ENCODE results near the gene C6orf89.

Gene C6orf89

DNA sequence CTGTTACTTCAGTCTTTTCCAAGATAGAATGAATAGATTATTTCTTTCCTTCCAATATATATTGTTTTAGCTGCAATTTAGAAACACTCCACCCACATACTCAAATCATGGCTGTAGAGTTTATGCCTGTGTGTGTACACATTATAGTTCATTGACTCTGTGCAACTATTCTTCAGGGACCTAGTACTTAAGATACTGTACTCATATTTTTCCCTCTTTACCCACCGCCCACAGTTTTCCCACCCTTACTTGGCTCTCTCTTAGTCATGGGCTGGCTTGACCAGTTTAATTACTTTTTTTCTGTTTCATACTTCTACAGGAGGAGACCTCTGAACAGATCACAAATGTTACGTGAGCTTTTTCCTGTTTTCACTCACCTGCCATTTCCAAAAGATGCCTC, 30.4 kb downstream of the C6orf89 start:
- CTCF ChIA-PET = interaction anchor here (1.3 kb wide), 1 partner anchor 102 kb away, joined by 4 read pairs; no protein-coding TSS in a partner anchor
- no peak for DNase-seq (ENCODE audit: extremely low spot score)
- POLR2A ChIA-PET = no interaction called here
- TF ChIP-seq, protein P1, sequence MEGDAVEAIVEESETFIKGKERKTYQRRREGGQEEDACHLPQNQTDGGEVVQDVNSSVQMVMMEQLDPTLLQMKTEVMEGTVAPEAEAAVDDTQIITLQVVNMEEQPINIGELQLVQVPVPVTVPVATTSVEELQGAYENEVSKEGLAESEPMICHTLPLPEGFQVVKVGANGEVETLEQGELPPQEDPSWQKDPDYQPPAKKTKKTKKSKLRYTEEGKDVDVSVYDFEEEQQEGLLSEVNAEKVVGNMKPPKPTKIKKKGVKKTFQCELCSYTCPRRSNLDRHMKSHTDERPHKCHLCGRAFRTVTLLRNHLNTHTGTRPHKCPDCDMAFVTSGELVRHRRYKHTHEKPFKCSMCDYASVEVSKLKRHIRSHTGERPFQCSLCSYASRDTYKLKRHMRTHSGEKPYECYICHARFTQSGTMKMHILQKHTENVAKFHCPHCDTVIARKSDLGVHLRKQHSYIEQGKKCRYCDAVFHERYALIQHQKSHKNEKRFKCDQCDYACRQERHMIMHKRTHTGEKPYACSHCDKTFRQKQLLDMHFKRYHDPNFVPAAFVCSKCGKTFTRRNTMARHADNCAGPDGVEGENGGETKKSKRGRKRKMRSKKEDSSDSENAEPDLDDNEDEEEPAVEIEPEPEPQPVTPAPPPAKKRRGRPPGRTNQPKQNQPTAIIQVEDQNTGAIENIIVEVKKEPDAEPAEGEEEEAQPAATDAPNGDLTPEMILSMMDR (IDR thresholded peaks at IDR 0.05; ENCODE audit: control extremely low read depth, extremely low read depth, low read depth, missing control alignments) = no peak

DNA sequence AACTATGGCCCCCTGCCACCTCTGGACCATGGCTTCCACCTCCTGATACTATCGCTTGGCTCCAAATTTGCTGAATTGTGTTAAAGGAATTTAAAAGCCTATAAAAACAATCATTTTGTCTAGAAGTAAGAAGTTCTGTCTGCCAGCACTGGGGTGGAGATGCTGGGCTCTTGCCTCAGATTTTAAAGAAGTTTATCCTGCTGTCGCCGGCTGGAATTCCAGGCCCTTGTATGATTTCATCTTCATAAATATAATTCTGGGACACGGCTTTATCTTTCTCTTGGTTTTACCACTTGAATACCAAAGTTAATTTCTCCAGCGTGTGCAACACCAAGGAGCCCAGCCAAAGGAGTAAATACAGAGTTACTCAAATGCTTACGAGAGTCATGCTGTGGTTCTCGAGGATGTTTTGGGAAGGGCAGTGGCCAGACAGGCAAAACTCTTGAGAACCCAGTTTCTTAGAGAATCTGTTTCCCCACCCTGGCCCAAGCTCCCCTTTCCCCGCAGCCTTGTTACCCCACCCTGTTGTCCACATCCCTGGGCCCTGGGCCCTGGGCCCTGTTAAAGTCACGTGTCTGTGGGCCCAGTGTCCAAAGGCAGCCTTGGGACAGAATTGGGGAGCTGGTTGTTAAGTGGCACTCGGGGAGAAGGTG, 31.9 kb downstream of the C6orf89 start:
- DNase-seq (ENCODE audit: extremely low spot score) = no peak
- CTCF ChIA-PET = interaction anchor here (0.9 kb wide), 1 partner anchor 22 kb away, joined by 3 read pairs; no protein-coding TSS in a partner anchor
- POLR2A ChIA-PET = no interaction called here
- TF ChIP-seq, protein P1 (IDR thresholded peaks at IDR 0.05; ENCODE audit: control extremely low read depth, extremely low read depth, low read depth, missing control alignments) = no peak

DNA sequence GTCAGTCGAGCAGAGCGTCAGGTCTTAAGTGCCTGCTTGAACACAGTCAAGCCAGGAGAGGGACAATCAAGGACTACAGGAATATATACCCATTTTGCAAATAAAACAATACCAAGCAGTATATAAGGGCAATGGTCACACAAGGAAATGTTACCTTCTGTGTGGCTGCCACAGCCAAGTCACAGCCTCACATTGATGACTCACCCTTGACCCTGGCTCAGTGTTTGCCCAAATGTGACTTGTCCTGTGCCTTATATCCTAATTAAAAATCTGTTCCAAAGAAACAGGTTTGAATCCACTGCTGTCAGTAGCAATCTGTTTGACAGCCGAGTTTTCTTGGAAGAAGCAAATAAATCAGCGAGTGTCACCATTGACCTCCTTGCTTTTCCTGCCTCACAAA, 34.3 kb downstream of the C6orf89 start:
- DNase-seq (ENCODE audit: extremely low spot score) = no peak
- ChIA-PET POLR2A (no interaction called here), CTCF (no interaction called here)
- TF ChIP-seq, protein P1 (IDR thresholded peaks at IDR 0.05; ENCODE audit: control extremely low read depth, extremely low read depth, low read depth, missing control alignments) = no peak

DNA sequence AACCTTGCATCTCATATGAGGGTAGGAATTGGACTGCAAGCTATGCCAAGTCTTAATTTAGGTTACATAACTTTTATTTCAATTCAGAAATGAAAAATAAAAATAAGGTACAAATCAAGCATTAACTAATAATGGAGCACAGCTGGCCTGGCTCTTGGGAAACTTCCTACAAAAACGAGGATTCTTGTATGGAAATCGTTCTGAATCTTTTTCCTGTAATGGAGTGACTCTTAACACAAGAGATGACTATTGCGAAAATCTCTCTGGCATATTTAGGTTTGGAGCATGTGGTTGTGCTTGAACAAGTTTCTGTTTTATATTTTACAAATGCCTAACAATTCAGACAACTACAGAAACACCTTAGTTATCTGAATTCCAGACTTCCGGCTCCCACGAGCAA, 34.8 kb downstream of the C6orf89 start:
- CTCF ChIA-PET = no interaction called here
- no peak for DNase-seq (ENCODE audit: extremely low spot score)
- TF ChIP-seq, protein P1 (IDR thresholded peaks at IDR 0.05; ENCODE audit: control extremely low read depth, extremely low read depth, low read depth, missing control alignments) = no peak
- POLR2A ChIA-PET = no interaction called here

DNA sequence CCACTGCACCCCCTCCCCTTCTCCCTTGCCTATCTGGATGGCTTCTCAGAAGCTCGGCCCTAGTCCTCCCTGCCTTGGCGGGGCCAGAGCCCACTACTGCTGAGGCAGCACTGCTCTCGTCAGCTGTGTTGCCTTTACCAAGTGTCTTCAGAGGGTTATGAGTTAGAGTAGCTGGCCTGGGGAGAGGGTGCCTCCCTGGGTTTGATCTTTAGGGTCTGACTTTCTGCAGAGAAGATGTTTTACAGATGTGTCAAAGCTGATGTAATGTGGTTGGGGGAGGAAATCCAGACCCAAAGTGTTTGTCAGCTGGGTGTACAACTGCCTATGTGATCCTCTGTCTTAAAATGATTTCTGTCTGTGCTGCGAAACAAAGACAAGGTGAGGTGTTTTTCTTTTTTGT, 38.4 kb downstream of the C6orf89 start:
- ChIA-PET POLR2A (no interaction called here), CTCF (interaction anchor here (1.6 kb wide), 1 partner anchor 94 kb away, joined by 4 read pairs; no protein-coding TSS in a partner anchor)
- TF ChIP-seq, protein P1 (IDR thresholded peaks at IDR 0.05; ENCODE audit: control extremely low read depth, extremely low read depth, low read depth, missing control alignments) = no peak
- DNase-seq (ENCODE audit: extremely low spot score) = no peak

DNA sequence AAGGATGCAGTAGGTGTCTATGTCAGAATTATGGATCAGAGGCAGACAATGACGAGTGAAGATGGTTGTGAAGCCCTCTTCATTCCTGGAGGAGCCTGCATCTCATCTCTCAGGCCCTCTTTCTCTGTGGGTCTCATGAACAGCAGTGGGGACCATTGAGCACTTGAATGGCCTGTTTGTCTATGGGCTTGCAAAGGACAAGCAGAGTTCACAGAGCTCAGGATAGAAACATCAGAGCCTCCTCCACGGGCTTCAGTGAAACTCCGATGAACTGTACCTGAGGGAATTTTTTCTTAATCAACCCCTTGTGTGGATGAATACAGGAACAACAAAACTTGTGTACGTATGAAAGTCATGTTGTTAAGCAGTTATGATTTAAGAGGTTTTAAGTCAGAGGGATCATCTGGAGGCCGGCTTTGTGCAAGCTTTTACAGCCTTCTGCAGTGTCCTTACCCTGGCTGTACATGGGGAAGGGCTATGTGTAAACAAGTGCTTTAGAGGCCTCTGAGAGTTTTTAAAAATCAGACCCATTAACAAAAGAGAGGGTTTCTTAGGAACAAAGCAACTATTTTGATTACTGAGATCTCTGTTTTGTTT, 39.1 kb downstream of the C6orf89 start:
- CTCF ChIA-PET = interaction anchor here (1.6 kb wide), 1 partner anchor 94 kb away, joined by 4 read pairs; no protein-coding TSS in a partner anchor
- TF ChIP-seq, protein P1 (IDR thresholded peaks at IDR 0.05; ENCODE audit: control extremely low read depth, extremely low read depth, low read depth, missing control alignments) = no peak
- POLR2A ChIA-PET = no interaction called here
- DNase-seq (ENCODE audit: extremely low spot score) = no peak
